Measurements from ENCODE around the gene PLXNA1.

The PLXNA1 gene

GRCh38 chr3:127025456-127025855, 42.5 kb downstream of the PLXNA1 start:
- DNase-seq = no peak

GRCh38 chr3:127026036-127026435, 43.1 kb downstream of the PLXNA1 start:
- no peak for DNase-seq

DNA sequence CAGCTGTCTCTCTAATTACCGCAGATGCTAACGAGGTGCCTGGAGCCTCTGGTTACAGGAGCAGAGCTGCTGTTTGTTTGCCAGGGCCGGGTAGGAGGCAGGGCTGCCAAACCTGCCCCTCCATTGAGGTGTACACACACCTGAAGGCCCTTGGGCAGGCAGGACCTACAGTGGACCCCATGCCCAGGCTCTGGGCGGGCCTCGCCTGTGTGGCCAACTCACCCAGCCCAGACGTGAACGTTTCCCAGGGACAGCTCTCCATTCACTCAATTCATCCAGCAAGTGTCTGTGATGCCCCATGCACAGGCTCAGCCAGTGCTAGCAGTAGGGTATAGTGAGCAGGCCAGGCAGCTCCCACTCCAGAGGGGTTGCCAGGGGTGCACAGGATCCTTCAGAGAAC, 43.7 kb downstream of the PLXNA1 start:
- no peak for DNase-seq

DNA sequence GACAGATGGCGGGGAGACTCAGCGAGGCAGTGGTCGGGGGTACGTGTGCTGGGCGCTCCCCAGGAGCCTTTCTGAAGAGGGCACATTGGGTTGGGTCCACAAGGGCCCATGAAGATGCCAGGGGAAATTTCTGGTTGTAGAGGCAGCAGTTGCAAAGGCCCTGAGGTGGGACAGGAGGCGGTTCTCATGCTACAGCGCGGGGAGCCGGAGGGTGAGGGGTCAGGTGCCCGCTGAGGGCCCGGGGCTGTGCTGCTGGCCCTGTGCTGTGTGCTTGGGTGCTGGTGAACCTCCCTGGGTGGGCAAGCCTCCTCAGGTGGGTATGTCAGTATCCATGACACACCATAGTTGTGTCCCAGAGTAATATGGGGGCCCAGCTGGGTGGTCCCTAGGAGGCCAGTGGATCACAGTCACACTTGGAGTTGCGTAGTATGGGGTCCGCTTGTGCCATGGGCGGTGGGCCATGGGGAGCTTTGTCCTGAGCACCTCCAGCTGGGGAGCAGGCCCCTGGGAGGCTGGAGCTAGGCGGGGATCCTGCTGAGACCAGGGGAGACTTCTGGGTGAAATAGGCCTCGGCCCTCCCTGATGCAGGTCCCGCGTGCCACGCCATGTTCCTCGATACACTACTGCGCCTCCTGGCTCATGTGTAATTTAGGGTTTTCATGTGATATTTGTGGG, 44.3 kb downstream of the PLXNA1 start:
- DNase-seq = no peak

DNA sequence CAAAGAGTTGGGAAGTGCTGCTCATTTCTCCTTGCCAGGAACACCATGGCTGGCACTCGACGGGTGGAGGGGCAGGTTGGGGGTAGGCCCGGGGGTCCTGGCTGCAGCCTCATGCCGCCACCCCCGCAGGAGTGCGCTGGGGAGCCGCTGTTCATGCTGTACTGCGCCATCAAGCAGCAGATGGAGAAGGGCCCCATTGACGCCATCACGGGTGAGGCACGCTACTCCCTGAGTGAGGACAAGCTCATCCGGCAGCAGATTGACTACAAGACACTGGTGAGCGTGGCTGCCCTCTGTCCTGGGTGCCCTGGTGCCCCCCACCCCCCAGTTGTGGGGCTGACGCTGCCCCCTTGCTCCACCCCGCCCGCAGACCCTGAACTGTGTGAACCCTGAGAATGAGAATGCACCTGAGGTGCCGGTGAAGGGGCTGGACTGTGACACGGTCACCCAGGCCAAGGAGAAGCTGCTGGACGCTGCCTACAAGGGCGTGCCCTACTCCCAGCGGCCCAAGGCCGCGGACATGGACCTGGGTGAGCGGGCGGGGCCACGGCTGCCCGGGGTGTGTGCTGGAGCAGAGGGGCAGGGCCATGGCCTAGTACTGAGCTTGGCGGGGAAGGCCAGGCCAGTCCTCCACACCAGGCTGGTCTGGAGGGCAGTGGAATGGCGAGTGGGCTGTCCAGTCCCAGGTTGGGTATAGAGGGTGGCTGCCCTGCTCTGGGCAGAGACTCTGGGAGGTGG, 45.1 kb downstream of the PLXNA1 start:
- no peak for DNase-seq

GRCh38 chr3:127028781-127029657, 46.1 kb downstream of the PLXNA1 start:
- DNase-seq = no peak

DNA sequence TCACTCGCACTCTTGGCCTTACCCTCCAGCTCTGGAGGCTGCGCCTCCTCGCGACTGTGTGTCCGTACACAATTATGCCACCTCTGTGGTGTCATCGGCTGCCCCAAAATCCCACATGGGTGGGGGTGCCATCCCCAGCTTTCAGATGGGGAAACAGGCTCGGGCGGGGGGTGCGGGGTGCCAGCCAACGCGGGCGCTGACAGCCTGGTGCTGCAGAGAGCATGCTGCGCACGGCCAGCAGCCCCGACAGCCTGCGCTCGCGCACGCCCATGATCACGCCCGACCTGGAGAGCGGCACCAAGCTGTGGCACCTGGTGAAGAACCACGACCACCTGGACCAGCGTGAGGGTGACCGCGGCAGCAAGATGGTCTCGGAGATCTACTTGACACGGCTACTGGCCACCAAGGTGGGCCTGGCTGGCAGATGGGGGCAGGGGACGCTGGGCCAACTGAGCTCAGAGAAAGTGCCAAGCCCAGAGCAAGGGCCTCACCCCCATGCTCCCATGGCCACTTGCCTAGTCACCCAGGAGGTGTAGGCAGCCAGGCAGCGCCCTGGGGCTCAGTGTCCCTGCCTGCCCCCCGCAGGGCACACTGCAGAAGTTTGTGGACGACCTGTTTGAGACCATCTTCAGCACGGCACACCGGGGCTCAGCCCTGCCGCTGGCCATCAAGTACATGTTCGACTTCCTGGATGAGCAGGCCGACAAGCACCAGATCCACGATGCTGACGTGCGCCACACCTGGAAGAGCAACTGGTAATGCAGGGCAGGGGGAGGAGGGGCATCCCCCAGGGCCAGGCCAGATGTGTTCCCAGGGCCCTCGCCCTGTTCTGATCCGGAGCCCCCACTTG, 47.0 kb downstream of the PLXNA1 start:
- no peak for DNase-seq

DNA sequence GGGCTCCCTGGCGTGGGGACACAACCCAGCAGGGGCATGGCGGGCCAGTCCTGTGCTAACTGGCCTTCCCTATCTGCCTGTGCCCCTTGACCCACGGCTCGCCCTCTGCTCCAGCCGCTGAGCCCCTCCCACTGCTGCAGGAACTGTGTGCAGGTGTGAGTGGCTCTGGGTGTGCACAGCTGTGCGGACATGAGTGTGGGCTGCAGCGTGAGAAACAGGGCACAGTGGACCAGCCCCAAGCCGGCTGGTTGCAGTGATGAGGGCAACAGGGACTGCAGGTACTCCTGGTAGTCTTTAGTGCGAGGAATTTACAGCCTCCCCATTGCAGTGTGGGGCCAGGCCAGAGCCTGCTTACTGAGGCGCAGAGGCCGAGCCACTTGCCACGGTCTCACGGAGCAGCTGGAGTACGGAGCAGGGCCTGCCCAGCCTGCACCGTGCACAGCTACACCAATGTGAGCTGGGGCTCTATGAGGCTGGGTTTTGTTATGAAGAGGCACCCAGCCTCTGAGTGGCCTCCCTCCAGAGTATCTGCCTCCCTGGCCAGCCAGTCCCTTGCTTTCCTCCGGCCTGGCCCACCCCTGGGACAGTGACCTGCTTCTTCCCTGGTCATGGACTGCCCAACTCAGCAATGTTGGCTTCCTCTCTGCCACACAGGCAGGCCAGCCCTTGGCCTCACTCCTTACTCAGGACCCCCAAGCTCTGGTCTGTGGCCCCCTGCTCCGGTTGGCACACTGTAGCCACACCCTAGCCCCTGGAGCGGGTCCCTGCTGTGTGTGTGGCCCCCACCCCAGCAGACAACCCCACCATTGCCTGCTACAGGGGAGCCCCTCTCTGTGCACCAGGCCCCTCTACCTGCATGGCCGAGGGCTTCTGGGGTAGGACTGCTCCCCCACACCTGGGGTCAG, 47.8 kb downstream of the PLXNA1 start:
- DNase-seq = no peak

DNA sequence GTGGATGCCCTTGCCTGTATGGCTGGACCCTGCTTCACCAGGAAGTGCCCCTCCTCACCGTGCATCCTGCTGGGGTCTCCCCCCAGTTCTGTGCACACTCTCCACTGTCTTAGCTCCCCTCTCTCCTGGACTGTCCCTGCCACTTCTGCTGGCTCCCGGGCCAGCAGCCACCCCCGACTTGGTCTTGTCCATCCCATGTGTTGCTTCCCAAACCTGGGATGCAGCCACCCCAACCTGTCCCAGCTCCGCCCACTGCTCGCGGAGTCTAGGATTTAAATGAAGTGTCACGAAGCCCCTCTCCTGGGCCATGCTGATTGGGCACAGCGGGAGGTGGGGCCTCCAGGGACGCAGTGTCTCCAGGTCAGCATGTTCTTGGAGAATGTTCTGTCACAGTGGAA, 48.5 kb downstream of the PLXNA1 start:
- no peak for DNase-seq

- DNase-seq = no peak
Observed at GRCh38 chr3:127031845-127032244, 48.9 kb downstream of the PLXNA1 start.

DNA sequence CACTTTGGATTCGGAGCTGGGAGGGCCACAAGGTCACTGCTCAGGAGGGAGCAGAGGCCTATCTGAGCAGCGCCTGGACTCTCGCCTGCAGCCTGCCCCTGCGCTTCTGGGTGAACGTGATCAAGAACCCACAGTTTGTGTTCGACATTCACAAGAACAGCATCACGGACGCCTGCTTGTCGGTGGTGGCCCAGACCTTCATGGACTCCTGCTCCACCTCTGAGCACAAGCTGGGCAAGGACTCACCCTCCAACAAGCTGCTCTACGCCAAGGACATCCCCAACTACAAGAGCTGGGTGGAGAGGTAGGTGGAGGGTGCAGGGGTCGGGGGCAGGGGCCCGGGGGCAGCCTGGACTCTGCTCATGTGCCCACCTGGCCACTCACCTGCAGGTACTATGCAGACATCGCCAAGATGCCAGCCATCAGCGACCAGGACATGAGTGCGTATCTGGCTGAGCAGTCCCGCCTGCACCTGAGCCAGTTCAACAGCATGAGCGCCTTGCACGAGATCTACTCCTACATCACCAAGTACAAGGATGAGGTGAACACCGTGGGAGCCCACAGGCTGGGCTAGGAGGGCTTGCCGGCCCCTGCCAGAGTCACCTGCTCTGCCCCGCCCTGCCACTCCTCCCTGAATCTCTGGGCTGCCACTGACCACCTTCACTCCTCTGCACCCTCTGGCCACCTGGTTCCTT, 49.5 kb downstream of the PLXNA1 start:
- no peak for DNase-seq

All from NCI-H1930 (cell line).